Stomach (tissue), 4 donors: ENCODE results near the gene NABP1.

ENCODE experiments used
- CTCF ChIP-seq, 7 experiments: fragments of 450-650 bp in 4 of 7; fragments of 200-600 bp in 3 of 7; sonication (generic) in 3 of 7; IDR thresholded peaks; one replicate each; pipeline ENCODE4 v1.5.1; 2016 to 2019; ENCODE audit warnings: antibody characterized with exemption in 7 of 7, control low read depth in 2 of 7, mild to moderate bottlenecking in 1 of 7
- POLR2A ChIP-seq, 4 donors: fragments of 450-650 bp; IDR thresholded peaks; one replicate each; pipeline ENCODE4 v1.6.1; 2016; ENCODE audit warnings: antibody characterized with exemption in 4 of 4, control low read depth in 2 of 4, mild to moderate bottlenecking in 1 of 4, moderate library complexity in 1 of 4

GRCh38 chr2:191721331-191721730 lies 43.4 kb downstream of the NABP1 start:
- TF ChIP-seq CTCF (IDR thresholded peaks at IDR 0.05) = no peak
- TF ChIP-seq POLR2A (IDR thresholded peaks at IDR 0.05) = no peak
